ENCODE results near the gene ATRAID. TPM values are rescaled to one million over a fixed set of nuclear protein-coding genes. Genes with fewer than 3 reads are reported as not detected.
"Not testable (repeated sequence)": the region's sequence is repeated elsewhere in the genome, so short reads cannot be mapped to it uniquely, and the experiment has no call there.

Gene ATRAID
- total and polyA plus RNA-seq, 2 donors = 134 to 174 TPM

DNA sequence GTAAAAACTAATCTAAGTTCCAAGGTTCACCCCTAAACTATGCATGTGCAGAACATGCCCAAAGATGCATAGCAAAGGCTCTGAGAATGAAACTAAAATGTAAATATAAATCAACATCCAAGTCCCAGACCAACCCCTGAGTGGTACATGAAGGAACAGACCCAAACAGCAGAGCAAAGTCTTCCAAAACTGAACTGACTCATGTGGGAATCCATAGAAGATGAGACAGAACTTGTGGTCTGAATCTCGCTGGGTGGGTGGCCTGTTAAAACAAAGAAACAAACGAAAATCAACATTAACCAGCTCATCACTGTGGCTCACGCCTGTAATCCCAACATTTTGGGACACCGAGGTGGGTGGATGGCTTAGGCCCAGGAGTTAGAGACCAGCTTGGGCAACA is 29.5 kb upstream of the ATRAID start:
- WGBS = 55% methylated on average over 4 of the region's 4 CpGs
- no peaks in the 10 kb centered on the region for H3K36me3 ChIP-seq (ENCODE audit: insufficient read depth)
- DNase-seq (ENCODE audit: extremely low spot score) = no peak
- H3K27ac ChIP-seq (ENCODE audit: low read depth) = no peak overlapping the region
- H3K4me1 ChIP-seq (ENCODE audit: insufficient read depth) = no peaks in the 10 kb centered on the region
- no peak overlapping the region for H3K4me3 ChIP-seq (ENCODE audit: low read depth, low read length)

DNA sequence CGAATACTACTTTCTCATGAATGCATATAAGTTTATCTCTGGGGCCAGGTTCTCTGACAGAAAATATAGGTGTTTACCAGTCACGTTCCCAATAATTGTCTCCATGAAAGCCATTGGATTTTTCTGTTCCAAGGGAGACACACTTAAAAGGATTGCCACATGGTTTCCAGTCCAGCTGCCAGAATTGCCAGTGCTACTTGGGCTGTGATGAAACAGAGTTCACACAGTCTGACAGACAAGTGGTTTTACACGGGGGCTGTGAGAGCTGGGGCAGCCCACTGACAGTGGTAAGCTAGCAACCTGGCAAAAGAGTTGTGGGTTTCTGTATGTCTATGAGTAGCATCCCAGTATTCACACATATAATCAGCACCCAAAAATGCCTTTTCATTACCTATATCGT is 27.7 kb upstream of the ATRAID start:
- H3K27ac ChIP-seq (ENCODE audit: low read depth) = no peak overlapping the region
- H3K4me1 ChIP-seq (ENCODE audit: insufficient read depth) = no peaks in the 10 kb centered on the region
- no peak overlapping the region for H3K4me3 ChIP-seq (ENCODE audit: low read depth, low read length)
- H3K36me3 ChIP-seq (ENCODE audit: insufficient read depth) = no peaks in the 10 kb centered on the region
- no peak for DNase-seq (ENCODE audit: extremely low spot score)
- 70% methylated on average over 4 of the region's 4 CpGs for WGBS

- no peak for DNase-seq (ENCODE audit: extremely low spot score)
- Histone ChIP-seq H3K27ac (ENCODE audit: low read depth) (peak overlapping the region; percentile 28), H3K4me3 (ENCODE audit: low read depth, low read length) (no peak overlapping the region), H3K4me1 (ENCODE audit: insufficient read depth) (no peaks in the 10 kb centered on the region), H3K36me3 (ENCODE audit: insufficient read depth) (no peaks in the 10 kb centered on the region)
- WGBS = 10% methylated on average over 6 of the region's 6 CpGs
These were observed 26.4 kb upstream of the ATRAID start for GRCh38 chr2:27185331-27186026.

DNA sequence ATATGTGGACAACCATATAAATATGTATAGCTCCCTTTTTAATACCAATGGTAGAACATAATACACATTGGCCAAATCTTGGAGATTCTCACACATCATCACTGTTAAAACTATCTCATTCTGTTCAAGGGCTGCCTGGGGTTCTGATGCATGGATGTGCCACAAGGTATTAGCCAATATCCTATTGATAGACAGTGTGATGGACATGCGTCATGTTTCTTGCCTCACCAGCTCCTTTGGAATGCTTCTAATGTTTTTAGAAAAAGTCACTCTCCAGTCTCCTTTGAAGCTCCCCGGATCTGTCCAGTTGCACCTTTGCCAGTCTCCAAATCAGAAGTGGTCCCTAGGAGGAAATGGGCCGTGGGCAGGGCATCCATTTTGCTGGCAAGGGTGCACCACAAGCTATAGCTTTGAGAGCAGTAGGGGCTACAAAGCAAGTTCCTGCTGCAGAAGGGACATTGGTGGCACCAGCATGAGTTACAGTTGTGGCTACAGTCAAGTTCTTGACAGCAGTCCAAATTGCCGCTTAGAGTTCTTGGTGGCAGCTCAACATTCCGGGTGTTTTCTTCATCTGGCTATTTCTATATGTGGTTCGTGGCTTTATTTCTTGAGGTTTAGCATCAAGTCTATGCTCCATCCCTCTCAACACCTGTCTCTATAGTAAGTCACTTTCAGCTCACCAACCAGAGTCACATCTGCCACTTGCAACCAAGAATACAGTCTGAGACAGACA is 25.1 kb upstream of the ATRAID start:
- H3K27ac ChIP-seq (ENCODE audit: low read depth) = no peak overlapping the region

GRCh38 chr2:27189989-27190388 is 21.9 kb upstream of the ATRAID start:
- Histone ChIP-seq H3K4me3 (ENCODE audit: low read depth, low read length) (no peak overlapping the region), H3K27ac (ENCODE audit: low read depth) (no peak overlapping the region), H3K36me3 (ENCODE audit: insufficient read depth) (no peaks in the 10 kb centered on the region), H3K4me1 (ENCODE audit: insufficient read depth) (no peaks in the 10 kb centered on the region)
- DNase-seq (ENCODE audit: extremely low spot score) = no peak
- WGBS = 92% methylated on average over 8 of the region's 8 CpGs

More for the DNA sequence above, 25.1 kb upstream of the ATRAID start:
- Histone ChIP-seq H3K4me1 (ENCODE audit: insufficient read depth) (no peaks in the 10 kb centered on the region), H3K36me3 (ENCODE audit: insufficient read depth) (no peaks in the 10 kb centered on the region), H3K4me3 (ENCODE audit: low read depth, low read length) (no peak overlapping the region)
- no peak for DNase-seq (ENCODE audit: extremely low spot score)
- WGBS = 75% methylated on average over 6 of the region's 6 CpGs

DNA sequence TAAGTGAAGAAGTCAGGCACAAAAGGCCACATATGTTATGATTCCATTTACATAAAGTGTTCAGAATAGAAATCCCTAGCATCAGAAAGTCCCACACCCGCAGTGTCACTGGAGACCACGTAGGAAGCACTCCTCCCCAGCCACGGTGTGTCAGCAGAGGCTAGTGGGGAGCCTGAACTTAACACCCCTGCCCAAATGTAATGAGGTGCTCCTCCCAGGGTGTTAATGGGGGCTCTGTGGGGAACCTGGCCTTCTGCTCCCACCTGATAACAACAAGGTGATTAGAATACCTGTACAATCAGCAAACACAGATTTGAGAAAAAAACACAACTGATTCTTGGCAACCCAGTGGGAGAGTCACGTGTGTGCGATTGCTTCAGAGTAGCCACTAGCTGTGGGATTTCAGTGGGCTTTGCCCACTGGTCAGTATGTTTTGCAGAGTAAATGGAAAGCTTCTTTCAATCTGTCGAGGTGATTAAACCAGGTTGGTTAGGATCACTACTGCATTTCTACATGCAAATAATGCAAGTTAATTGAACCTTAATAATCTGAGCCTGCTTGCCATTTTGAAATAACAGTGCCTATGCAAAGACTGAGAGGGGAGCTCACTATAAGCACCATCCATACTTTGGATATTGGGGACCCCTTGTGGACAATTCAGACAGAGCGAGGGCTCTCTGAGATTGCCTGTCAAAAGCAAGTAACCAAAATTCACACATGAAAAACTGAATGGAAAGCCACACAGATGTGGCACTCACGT is 20.6 kb upstream of the ATRAID start:
- Histone ChIP-seq H3K4me3 (ENCODE audit: low read depth, low read length) (no peak overlapping the region), H3K36me3 (ENCODE audit: insufficient read depth) (no peaks in the 10 kb centered on the region), H3K27ac (ENCODE audit: low read depth) (no peak overlapping the region), H3K4me1 (ENCODE audit: insufficient read depth) (no peaks in the 10 kb centered on the region)
- peak; percentile 37 for DNase-seq (ENCODE audit: extremely low spot score)
- WGBS = 42% methylated on average over 8 of the region's 8 CpGs

DNA sequence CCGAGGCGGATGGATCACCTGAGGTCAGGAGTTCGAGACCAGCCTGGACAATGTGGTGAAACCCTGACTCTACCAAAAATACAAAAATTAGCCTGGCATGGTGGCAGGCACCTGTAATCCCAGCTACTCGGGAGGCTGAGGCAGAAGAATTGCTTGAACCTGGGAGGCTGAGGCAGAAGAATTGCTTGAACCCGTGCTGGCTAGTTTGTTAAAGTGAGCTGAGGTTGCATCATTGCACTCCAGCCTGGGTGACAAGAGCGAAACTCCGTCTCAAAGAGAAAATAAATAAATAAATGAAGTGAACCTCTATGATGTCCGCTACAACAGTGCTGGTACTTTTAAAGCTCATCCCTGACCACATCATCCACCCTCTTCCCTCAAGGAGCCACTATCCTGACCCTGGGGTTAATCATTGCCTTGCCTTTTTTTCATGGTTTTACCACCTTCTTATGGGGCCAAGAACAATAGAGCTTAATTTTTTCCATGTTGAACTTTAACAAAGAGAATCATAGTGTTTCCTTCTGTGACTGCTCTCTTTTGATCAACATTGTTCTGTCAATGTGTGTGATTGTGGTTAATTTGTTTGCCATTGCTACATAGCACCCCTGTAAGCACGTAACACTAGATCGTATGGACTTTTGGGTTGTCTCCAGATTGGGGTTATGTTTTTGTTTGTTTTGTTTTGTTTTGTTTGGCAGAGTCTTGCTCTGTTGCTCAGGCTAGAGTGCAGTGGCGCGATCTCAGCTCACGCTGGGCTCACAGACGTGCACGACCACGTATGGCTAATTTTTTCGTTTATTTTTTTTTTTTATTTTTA is 17.1 kb upstream of the ATRAID start:
- H3K4me3 ChIP-seq (ENCODE audit: low read depth, low read length) = no peak overlapping the region
- DNase-seq (ENCODE audit: extremely low spot score) = no peak
- H3K36me3 ChIP-seq (ENCODE audit: insufficient read depth) = no peaks in the 10 kb centered on the region
- H3K27ac ChIP-seq (ENCODE audit: low read depth) = no peak overlapping the region
- 68% methylated on average over 17 of the region's 17 CpGs for WGBS
- no peaks in the 10 kb centered on the region for H3K4me1 ChIP-seq (ENCODE audit: insufficient read depth)

DNA sequence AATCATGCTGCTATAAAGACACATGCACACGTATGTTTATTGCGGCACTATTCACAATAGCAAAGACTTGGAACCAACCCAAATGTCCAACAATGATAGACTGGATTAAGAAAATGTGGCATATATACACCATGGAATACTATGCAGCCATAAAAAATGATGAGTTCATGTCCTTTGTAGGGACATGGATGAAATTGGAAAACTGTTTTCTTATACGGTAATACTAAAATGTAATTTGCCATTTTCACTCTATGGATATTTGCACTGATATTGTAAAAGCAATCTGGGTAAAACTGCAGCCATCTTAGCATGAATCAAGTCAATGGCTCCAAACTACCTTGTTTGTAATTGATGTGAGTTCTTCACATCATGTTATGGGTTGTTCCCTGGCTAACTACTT is 16.0 kb upstream of the ATRAID start:
- H3K36me3 ChIP-seq (ENCODE audit: insufficient read depth); H3K4me3 ChIP-seq (ENCODE audit: low read depth, low read length); H3K4me1 ChIP-seq (ENCODE audit: insufficient read depth); H3K27ac ChIP-seq (ENCODE audit: low read depth); DNase-seq (ENCODE audit: extremely low spot score): not testable (repeated sequence)
- WGBS = 77% methylated on average over 3 of the region's 3 CpGs

- not testable (repeated sequence) for H3K4me3 ChIP-seq (ENCODE audit: low read depth, low read length); H3K4me1 ChIP-seq (ENCODE audit: insufficient read depth); H3K27ac ChIP-seq (ENCODE audit: low read depth); H3K36me3 ChIP-seq (ENCODE audit: insufficient read depth); DNase-seq (ENCODE audit: extremely low spot score)
- WGBS = 85% methylated on average over 3 of the region's 3 CpGs
These were observed 13.8 kb upstream of the ATRAID start for GRCh38 chr2:27198068-27198467.

DNA sequence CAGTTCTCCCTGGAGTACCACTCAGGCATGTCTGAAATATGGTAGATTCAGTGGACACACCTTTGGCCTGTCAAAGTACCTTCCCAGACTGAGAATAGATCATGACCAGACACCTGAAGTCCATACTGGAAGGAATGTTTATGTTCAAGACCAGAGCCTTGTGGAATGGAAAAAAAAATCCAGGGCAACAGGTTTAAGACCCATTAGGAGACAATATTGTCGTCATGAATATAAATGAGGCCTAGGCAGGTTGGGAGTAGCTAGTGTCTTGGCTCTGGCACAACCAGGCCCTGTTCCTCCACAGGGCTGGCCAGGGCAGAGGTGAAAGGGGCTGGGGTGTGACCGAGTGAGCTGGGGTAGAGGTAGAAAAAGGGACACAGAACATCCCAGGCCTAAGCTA is 13.2 kb upstream of the ATRAID start:
- Histone ChIP-seq H3K36me3 (ENCODE audit: insufficient read depth) (no peaks in the 10 kb centered on the region), H3K27ac (ENCODE audit: low read depth) (no peak overlapping the region), H3K4me1 (ENCODE audit: insufficient read depth) (no peaks in the 10 kb centered on the region), H3K4me3 (ENCODE audit: low read depth, low read length) (no peak overlapping the region)
- DNase-seq (ENCODE audit: extremely low spot score) = no peak
- WGBS = 74% methylated on average over 2 of the region's 2 CpGs

GRCh38 chr2:27199241-27199640 is 12.6 kb upstream of the ATRAID start:
- Histone ChIP-seq H3K36me3 (ENCODE audit: insufficient read depth) (no peaks in the 10 kb centered on the region), H3K4me1 (ENCODE audit: insufficient read depth) (no peaks in the 10 kb centered on the region), H3K27ac (ENCODE audit: low read depth) (no peak overlapping the region), H3K4me3 (ENCODE audit: low read depth, low read length) (no peak overlapping the region)
- WGBS = 76% methylated on average over 2 of the region's 2 CpGs
- no peak for DNase-seq (ENCODE audit: extremely low spot score)

DNA sequence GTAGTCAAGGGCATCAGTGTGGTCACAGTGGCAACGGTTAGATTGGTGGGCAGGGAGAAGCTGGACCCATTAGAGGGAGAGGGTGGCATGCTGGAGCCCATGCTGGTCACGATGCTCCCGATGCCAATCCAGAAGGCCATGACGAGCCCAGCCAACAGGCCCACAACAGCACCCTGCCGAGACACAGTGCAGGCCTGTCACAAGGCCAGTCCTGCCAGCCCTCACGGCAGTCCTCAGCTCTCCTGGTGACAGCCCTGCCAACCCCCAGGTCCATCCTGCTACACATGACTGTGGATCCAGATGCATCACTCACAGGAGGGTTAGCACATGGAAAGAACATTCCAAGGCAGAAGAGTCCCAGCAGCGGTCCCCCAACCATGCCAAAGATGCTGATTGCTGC is 10.2 kb upstream of the ATRAID start:
- no peak overlapping the region for H3K4me3 ChIP-seq (ENCODE audit: low read depth, low read length)
- 94% methylated on average over 7 of the region's 7 CpGs for WGBS
- no peak for DNase-seq (ENCODE audit: extremely low spot score)
- H3K4me1 ChIP-seq (ENCODE audit: insufficient read depth) = no peaks in the 10 kb centered on the region
- H3K27ac ChIP-seq (ENCODE audit: low read depth) = no peak overlapping the region
- H3K36me3 ChIP-seq (ENCODE audit: insufficient read depth) = peaks cover 2% of the 10 kb centered on the region

DNA sequence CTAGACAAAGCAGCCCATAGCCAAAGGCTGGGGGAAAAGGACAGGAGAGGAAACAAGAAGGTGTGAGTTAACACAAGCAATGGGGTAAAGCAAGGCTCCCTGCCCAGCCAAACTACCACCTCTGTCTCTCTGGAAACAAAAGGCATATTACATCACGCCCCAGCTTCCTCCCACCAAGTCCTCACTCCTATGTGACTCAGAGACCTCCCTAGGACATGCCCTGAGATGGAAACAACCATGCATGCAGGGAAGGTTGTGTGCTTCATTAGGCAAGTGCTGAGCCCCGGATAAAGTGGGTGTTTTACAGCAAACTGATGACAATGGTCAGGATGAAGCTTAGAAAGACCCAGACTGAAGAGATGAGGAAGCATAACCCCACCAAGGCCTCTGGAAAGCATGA is 9.0 kb upstream of the ATRAID start:
- 89% methylated on average over 2 of the region's 2 CpGs for WGBS
- H3K36me3 ChIP-seq (ENCODE audit: insufficient read depth) = peaks cover 2% of the 10 kb centered on the region

More for the DNA sequence above, 9.0 kb upstream of the ATRAID start:
- DNase-seq (ENCODE audit: extremely low spot score) = no peak
- Histone ChIP-seq H3K4me3 (ENCODE audit: low read depth, low read length) (no peak overlapping the region), H3K27ac (ENCODE audit: low read depth) (no peak overlapping the region), H3K4me1 (ENCODE audit: insufficient read depth) (no peaks in the 10 kb centered on the region)
